ENCODE measurements around the gene SLC25A10. TPM values are rescaled to one million over a fixed set of nuclear protein-coding genes. Genes with fewer than 3 reads are reported as not detected.

SLC25A10 gene
- total RNA-seq, 6 donors from 2014 or later: 9.9 to 20.2 (median 12.7) TPM

DNA sequence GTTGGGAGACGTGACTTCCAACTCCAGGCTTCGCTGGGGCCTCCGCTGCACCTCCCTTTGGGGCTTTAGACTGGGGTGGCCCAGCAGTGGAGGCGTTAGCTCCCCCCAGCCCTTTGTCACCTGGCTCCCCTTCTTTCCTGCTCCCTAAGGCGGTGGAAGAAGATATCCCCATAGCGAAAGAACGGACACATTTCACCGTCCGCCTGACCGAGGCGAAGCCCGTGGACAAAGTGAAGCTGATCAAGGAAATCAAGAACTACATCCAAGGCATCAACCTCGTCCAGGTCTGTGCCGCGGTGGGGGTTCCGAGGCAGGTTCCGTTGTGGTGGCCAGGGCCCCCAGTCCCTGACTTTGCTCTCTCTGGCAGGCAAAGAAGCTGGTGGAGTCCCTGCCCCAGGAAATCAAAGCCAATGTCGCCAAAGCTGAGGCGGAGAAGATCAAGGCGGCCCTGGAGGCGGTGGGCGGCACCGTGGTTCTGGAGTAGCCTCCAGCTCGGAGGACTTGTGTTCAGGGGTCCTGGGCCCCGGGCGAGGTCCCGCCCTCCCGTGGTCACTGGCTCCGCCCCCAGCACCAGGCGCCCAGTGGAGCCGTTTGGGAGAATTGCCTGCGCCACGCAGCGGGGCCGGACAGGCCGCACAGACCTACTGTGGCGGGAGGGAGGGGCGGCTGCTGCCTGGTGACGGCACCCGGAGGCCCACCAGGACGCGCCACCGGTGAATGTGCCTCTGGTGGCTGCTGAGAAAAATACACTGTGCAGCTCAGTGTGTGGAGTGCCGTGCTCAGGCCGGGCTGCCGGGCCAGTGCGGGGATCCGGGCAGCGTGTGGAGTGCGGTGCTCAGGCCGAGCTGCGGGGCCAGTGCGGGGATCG lies 5.1 kb upstream of the SLC25A10 start:
- Histone ChIP-seq H3K27me3 (no peaks in the 10 kb centered on the region), H3K4me3 (no peak overlapping the region), H3K27ac (no peak overlapping the region), H3K4me1 (peaks cover 25 to 41% (median 34%) of the 10 kb centered on the region in 4 donors), H3K36me3 (peaks cover 7 to 31% (median 22%) of the 10 kb centered on the region in 4 donors), H3K9me3 (no peaks in the 10 kb centered on the region)
- TF ChIP-seq CTCF (IDR thresholded peaks at IDR 0.05) (no peak), EP300 (IDR thresholded peaks at IDR 0.05) (no peak), POLR2AphosphoS5 (IDR thresholded peaks at IDR 0.05) (no peak), POLR2A (IDR thresholded peaks at IDR 0.05) (no peak)
- ATAC-seq (ENCODE audit: low FRiP score in 2 of 2) (no peak), DNase-seq (peak in 1 of 2 donors; percentile 85)
- 94 to 95% methylated on average over 35 to 52 of the region's 54 CpGs for WGBS, 2 donors

DNA sequence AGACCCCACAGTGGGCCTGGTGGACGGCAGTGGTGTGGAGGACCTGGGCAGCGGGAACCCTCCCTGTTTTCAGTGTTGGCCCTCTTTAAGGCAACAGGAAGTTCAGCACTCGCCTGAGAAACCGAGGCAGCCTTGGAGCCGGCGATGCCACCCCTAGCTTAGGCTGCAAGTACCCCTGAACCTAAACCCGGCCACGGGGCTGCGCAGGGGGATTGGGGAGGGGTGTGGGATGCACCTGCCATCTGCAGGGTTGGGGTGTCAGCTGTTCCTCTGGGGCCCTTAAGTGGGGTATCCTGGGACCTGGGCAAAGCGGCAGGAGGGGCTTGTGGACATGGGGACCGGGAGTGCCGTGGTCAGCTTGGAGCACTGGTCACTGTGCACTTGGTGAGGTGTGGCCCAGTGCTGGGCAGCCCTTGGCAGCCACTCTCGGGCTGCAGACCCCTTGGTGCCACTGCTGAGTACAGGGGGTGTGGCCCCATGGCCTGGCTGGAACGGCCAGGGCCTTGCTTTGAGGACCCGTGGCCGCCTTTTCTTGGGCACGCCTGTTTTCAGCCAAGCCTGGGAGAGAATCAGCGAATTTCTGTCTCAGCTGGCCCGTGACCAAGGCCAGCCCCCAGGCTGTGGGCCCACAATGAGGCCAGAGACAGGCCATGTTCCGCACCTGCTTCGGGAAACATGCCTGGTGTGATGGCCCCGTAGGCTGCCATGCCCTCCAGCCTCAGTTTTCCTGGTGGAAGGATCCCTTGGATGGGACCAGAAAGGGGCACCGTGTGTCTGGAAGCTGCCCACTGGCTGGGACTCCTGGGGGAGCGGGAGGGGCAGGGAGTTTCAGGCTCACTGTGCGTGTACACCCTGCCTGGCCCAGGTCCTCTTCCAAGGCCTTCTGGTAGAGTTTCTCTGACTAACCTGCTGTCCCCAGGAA lies 4.1 kb upstream of the SLC25A10 start:
- Histone ChIP-seq H3K36me3 (peaks cover 7 to 31% (median 22%) of the 10 kb centered on the region in 4 donors), H3K27me3 (no peaks in the 10 kb centered on the region), H3K4me1 (peaks cover 25 to 41% (median 35%) of the 10 kb centered on the region in 4 donors), H3K9me3 (no peaks in the 10 kb centered on the region), H3K4me3 (no peak overlapping the region), H3K27ac (no peak overlapping the region)
- DNase-seq (peak in 1 of 2 donors; percentile 63), ATAC-seq (ENCODE audit: low FRiP score in 2 of 2) (no peak)
- WGBS, 2 donors: 95 to 96% methylated on average over 9 to 20 of the region's 25 CpGs
- TF ChIP-seq POLR2AphosphoS5 (IDR thresholded peaks at IDR 0.05): no peak
- no peak for TF ChIP-seq CTCF (IDR thresholded peaks at IDR 0.05)

- Histone ChIP-seq H3K4me1 (peaks cover 32 to 46% (median 41%) of the 10 kb centered on the region in 4 donors), H3K36me3 (peaks cover 7 to 31% (median 22%) of the 10 kb centered on the region in 4 donors), H3K27me3 (no peaks in the 10 kb centered on the region), H3K27ac (no peak overlapping the region), H3K4me3 (no peak overlapping the region), H3K9me3 (no peaks in the 10 kb centered on the region)
- no peak for ATAC-seq (ENCODE audit: low FRiP score in 2 of 2)
- WGBS, 2 donors: 88 to 91% methylated on average over 8 to 13 of the region's 17 CpGs
- TF ChIP-seq EP300 (IDR thresholded peaks at IDR 0.05): no peak
- TF ChIP-seq CTCF (IDR thresholded peaks at IDR 0.05): no peak
- TF ChIP-seq POLR2A (IDR thresholded peaks at IDR 0.05): no peak
- no peak for TF ChIP-seq POLR2AphosphoS5 (IDR thresholded peaks at IDR 0.05)
- peak in 1 of 2 donors; percentile 69 for DNase-seq
Measured at GRCh38 chr17:81708739-81709185, 3.3 kb upstream of the SLC25A10 start.

- H3K4me1 ChIP-seq: peaks cover 26 to 41% (median 36%) of the 10 kb centered on the region in 4 donors
- 9 to 24% methylated on average over 15 to 26 of the region's 29 CpGs for WGBS, 2 donors
- H3K36me3 ChIP-seq: peaks cover 7 to 26% (median 18%) of the 10 kb centered on the region in 4 donors
- H3K27ac ChIP-seq: peak overlapping the region in 1 of 4 donors; percentile 6
- ATAC-seq (ENCODE audit: low FRiP score in 2 of 2) (peak in 1 of 2 donors; percentile 2), DNase-seq (peak in 1 of 2 donors; percentile 49)
- no peaks in the 10 kb centered on the region for H3K27me3 ChIP-seq
- TF ChIP-seq POLR2A (IDR thresholded peaks at IDR 0.05) (no peak), POLR2AphosphoS5 (IDR thresholded peaks at IDR 0.05) (no peak), EP300 (IDR thresholded peaks at IDR 0.05) (no peak), CTCF (IDR thresholded peaks at IDR 0.05) (no peak)
- H3K9me3 ChIP-seq: no peaks in the 10 kb centered on the region
- H3K4me3 ChIP-seq: peak overlapping the region in 3 of 4 donors; percentile 85 to 99 (median 96)
Measured at GRCh38 chr17:81710514-81711308, 1.4 kb upstream of the SLC25A10 start.

All from upper lobe of left lung (tissue), 6 donors.